Measurements from ENCODE around the gene CCDC126. TPM values are rescaled to one million over a fixed set of nuclear protein-coding genes. Genes with fewer than 3 reads are reported as not detected.

The CCDC126 gene
- total and polyA plus RNA-seq, 2 experiments from 2014 or later: 5.7 to 6.6 TPM

- H3K36me3 ChIP-seq (ENCODE audit: insufficient read depth): peaks cover 17% of the 10 kb centered on the region
- no peak overlapping the region for H3K4me2 ChIP-seq
- no peak overlapping the region for H3K4me3 ChIP-seq
- no peak overlapping the region for H3K27ac Mint-ChIP-seq
- no peaks in the 10 kb centered on the region for H3K4me1 Mint-ChIP-seq
- DNase-seq (ENCODE audit: low spot score): peak; percentile 81
- H3K27me3 Mint-ChIP-seq (ENCODE audit: insufficient read depth, low read depth, poor library complexity): peaks cover 10% of the 10 kb centered on the region
- TF ChIP-seq EZH2 (IDR thresholded peaks at IDR 0.05; ENCODE audit: low read depth, unreplicated experiment) (no peak), CTCF (conservative IDR thresholded peaks at IDR 0.05; ENCODE audit: low read depth in 2 of 2) (peak; percentile 82 to 86), NANOG (IDR thresholded peaks at IDR 0.05; ENCODE audit: borderline replicate concordance) (no peak)
- no peaks in the 10 kb centered on the region for H3F3A ChIP-seq (replicated peaks; ENCODE audit: low read depth)
- H3K27ac ChIP-seq (ENCODE audit: low read depth): no peak overlapping the region
- no peaks in the 10 kb centered on the region for H4K20me1 ChIP-seq (replicated peaks; ENCODE audit: insufficient read depth)
- no peak overlapping the region for H2AFZ ChIP-seq
- no peaks in the 10 kb centered on the region for H3K4me1 ChIP-seq (ENCODE audit: insufficient read depth)
- H3K27me3 ChIP-seq (ENCODE audit: insufficient read depth): no peaks in the 10 kb centered on the region
- H3K36me3 Mint-ChIP-seq (ENCODE audit: low read depth): peaks cover 29% of the 10 kb centered on the region
- H3K9me3 Mint-ChIP-seq: peaks cover 41% of the 10 kb centered on the region
- no peaks in the 10 kb centered on the region for H3K79me2 ChIP-seq (replicated peaks; ENCODE audit: insufficient read depth)
- ATAC-seq: peak; percentile 78
- H3K9me2 ChIP-seq (ENCODE audit: insufficient read depth): no peaks in the 10 kb centered on the region
- H3K4me3 Mint-ChIP-seq: no peak overlapping the region
These were observed 57.3 kb downstream of the CCDC126 start for GRCh38 chr7:23654508-23654907.

GRCh38 chr7:23655433-23655832 lies 58.3 kb downstream of the CCDC126 start:
- H3K4me1 Mint-ChIP-seq: peaks cover 2% of the 10 kb centered on the region; the same call in 1 of the 3 replicates
- H3K36me3 Mint-ChIP-seq (ENCODE audit: low read depth): peaks cover 33% of the 10 kb centered on the region
- no peak overlapping the region for H3K4me2 ChIP-seq
- H3K4me3 ChIP-seq: no peak overlapping the region
- H2AFZ ChIP-seq: no peak overlapping the region
- H3K9me3 Mint-ChIP-seq: peaks cover 49% of the 10 kb centered on the region
- TF ChIP-seq CTCF (conservative IDR thresholded peaks at IDR 0.05; ENCODE audit: low read depth in 2 of 2) (no peak), ZNF462 (CRISPR knock-in tag; IDR thresholded peaks at IDR 0.05) (no peak)
- H3K36me3 ChIP-seq (ENCODE audit: insufficient read depth): peaks cover 18% of the 10 kb centered on the region
- H3K4me3 Mint-ChIP-seq: no peak overlapping the region
- H3K4me1 ChIP-seq (ENCODE audit: insufficient read depth): no peaks in the 10 kb centered on the region
- no peaks in the 10 kb centered on the region for H3K27me3 ChIP-seq (ENCODE audit: insufficient read depth)
- H3K27me3 Mint-ChIP-seq (ENCODE audit: insufficient read depth, low read depth, poor library complexity): peaks cover 10% of the 10 kb centered on the region
- no peak overlapping the region for H3K27ac ChIP-seq (ENCODE audit: low read depth)
- no peaks in the 10 kb centered on the region for H3F3A ChIP-seq (replicated peaks; ENCODE audit: low read depth)
- no peaks in the 10 kb centered on the region for H3K9me2 ChIP-seq (ENCODE audit: insufficient read depth)
- H3K27ac Mint-ChIP-seq: no peak overlapping the region
- no peaks in the 10 kb centered on the region for H4K20me1 ChIP-seq (replicated peaks; ENCODE audit: insufficient read depth)
- ATAC-seq: no peak
- no peak for DNase-seq (ENCODE audit: low spot score)
- H3K79me2 ChIP-seq (replicated peaks; ENCODE audit: insufficient read depth): no peaks in the 10 kb centered on the region
